Measurements from ENCODE around the gene TELO2. TPM values are rescaled to one million over a fixed set of nuclear protein-coding genes. Genes with fewer than 3 reads are reported as not detected.

The TELO2 gene
- total RNA-seq, 1 experiment from 2014 or later = 65.4 TPM

DNA sequence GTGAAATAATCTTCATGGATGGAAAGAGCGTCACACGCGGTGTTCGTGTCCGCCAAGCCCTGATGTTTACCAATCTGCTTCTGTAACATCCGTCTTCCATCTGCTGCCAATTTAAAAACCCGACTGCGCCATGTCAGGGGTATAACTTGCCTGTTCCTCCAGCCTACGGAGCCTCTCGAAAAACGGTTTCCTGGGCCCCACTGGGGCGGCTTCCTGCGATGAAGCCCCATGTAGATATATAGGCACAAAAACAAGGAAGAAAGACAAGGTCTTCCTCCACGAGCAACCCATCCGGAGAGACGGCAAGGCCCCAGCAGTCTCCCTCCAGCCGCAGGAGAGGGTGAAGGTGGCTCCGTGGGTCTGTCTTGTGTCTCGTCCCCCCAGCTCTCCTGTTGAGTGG, 4.5 kb upstream of the TELO2 start, which contains the start of gene PTX4:
TSS of gene PTX4 (minus strand) at position 326 of the 400 bp plus-strand sequence. CDS start at position 291, 35 bp downstream.
- in situ Hi-C loops (cut with HindIII; ENCODE audit: low pct_unique_long_range_greater_than_20kb, low sequenced_read_pairs) = no loop called here
- ChIA-PET POLR2A (no interaction called here), CTCF (no interaction called here)
- Histone ChIP-seq H3K9me3 (ENCODE audit: control insufficient read depth, insufficient read depth, low read depth, low read length) (no peaks in the 10 kb centered on the region), H3K4me3 (ENCODE audit: low read depth in 2 of 2, low read length in 2 of 2) (no peak within 1 kb of the TSS), H3K4me1 (ENCODE audit: control insufficient read depth, insufficient read depth, low read length) (peaks cover 7% of the 10 kb centered on the region), H3K27me3 (ENCODE audit: control insufficient read depth, insufficient read depth, low read length) (no peaks in the 10 kb centered on the region), H3K36me3 (ENCODE audit: control insufficient read depth, insufficient read depth, low read length) (peaks cover under 1% of the 10 kb centered on the region; the same call in 1 of the 2 replicates), H3K27ac (ENCODE audit: low read length) (no peak within 1 kb of the TSS)
- no peak for TF ChIP-seq CTCF (IDR thresholded peaks at IDR 0.05)
- TF ChIP-seq SIN3A (IDR thresholded peaks at IDR 0.05; ENCODE audit: borderline replicate concordance, insufficient read depth, low read depth, low read length) = no peak
- TF ChIP-seq REST (IDR thresholded peaks at IDR 0.05; ENCODE audit: insufficient read depth in 1 of 2, low read depth in 2 of 2, low read length in 1 of 2) = no peak
- DNase-seq (ENCODE audit: low read depth, low spot score) (no peak), ATAC-seq (no peak)
- intact Hi-C loops (cut with micrococcal nuclease; ENCODE audit: unreplicated experiment) = no loop called here
- BruUV-seq (replicated peaks) = no TSS peak

- Histone ChIP-seq H3K27me3 (ENCODE audit: control insufficient read depth, insufficient read depth, low read length) (no peaks in the 10 kb centered on the region), H3K36me3 (ENCODE audit: control insufficient read depth, insufficient read depth, low read length) (peaks cover 2% of the 10 kb centered on the region; the same call in 1 of the 2 replicates), H3K4me1 (ENCODE audit: control insufficient read depth, insufficient read depth, low read length) (peaks cover 7% of the 10 kb centered on the region), H3K4me3 (ENCODE audit: low read depth in 2 of 2, low read length in 2 of 2) (no peak overlapping the region), H3K9me3 (ENCODE audit: control insufficient read depth, insufficient read depth, low read depth, low read length) (no peaks in the 10 kb centered on the region), H3K27ac (ENCODE audit: low read length) (no peak overlapping the region)
- in situ Hi-C loops (cut with HindIII; ENCODE audit: low pct_unique_long_range_greater_than_20kb, low sequenced_read_pairs) = no loop called here
- ChIA-PET POLR2A (interaction anchor here (0.5 kb wide), 1 partner anchor 121 kb away, joined by 3 read pairs; no protein-coding TSS in a partner anchor), CTCF (no interaction called here)
- ATAC-seq (no peak), DNase-seq (ENCODE audit: low read depth, low spot score) (no peak)
- TF ChIP-seq REST (IDR thresholded peaks at IDR 0.05; ENCODE audit: insufficient read depth in 1 of 2, low read depth in 2 of 2, low read length in 1 of 2) (no peak), SIN3A (IDR thresholded peaks at IDR 0.05; ENCODE audit: borderline replicate concordance, insufficient read depth, low read depth, low read length) (no peak), TCF7L2 (IDR thresholded peaks at IDR 0.05; ENCODE audit: low read depth, low read length) (no peak), CTCF (IDR thresholded peaks at IDR 0.05) (no peak), POLR2AphosphoS5 (IDR thresholded peaks at IDR 0.05; ENCODE audit: low read depth, low read length) (no peak)
- intact Hi-C loops (cut with micrococcal nuclease; ENCODE audit: unreplicated experiment) = no loop called here
- BruUV-seq (replicated peaks) = no TSS peak
These were observed 4.1 kb upstream of the TELO2 start for GRCh38 chr16:1489077-1489476.
